ENCODE measurements around the gene MCM3. TPM values are rescaled to one million over a fixed set of nuclear protein-coding genes. Genes with fewer than 3 reads are reported as not detected.

The MCM3 gene
- total RNA-seq, 2 experiments from 2014 or later = 180 to 182 TPM

- no peaks in the 10 kb centered on the region for H3K27me3 Mint-ChIP-seq
- no peak for DNase-seq
- no peak overlapping the region for H3K4me3 Mint-ChIP-seq
- POLR2A ChIA-PET = interaction anchor here (1.9 kb wide), 1 partner anchor 50 kb away, joined by 4 read pairs; the partner anchor contains the start of gene PAQR8
- ATAC-seq (ENCODE audit: low read depth) = no peak
- H3K27ac Mint-ChIP-seq = no peak overlapping the region
- H3K36me3 Mint-ChIP-seq = no peaks in the 10 kb centered on the region
- H3K9me3 Mint-ChIP-seq = no peaks in the 10 kb centered on the region
- H3K4me1 Mint-ChIP-seq = peaks cover 17% of the 10 kb centered on the region
These were observed 27.9 kb upstream of the MCM3 start for GRCh38 chr6:52312461-52312860.

GRCh38 chr6:52310932-52311331, 26.4 kb upstream of the MCM3 start:
- ATAC-seq (ENCODE audit: low read depth) = no peak
- POLR2A ChIA-PET = interaction anchor here (1.0 kb wide), 1 partner anchor 79 kb away, joined by 3 read pairs; no protein-coding TSS in a partner anchor
- no peak overlapping the region for H3K27ac Mint-ChIP-seq
- no peaks in the 10 kb centered on the region for H3K36me3 Mint-ChIP-seq
- no peaks in the 10 kb centered on the region for H3K9me3 Mint-ChIP-seq
- H3K4me3 Mint-ChIP-seq = no peak overlapping the region
- no peak for DNase-seq
- H3K4me1 Mint-ChIP-seq = peaks cover 27% of the 10 kb centered on the region
- no peaks in the 10 kb centered on the region for H3K27me3 Mint-ChIP-seq

GRCh38 chr6:52307900-52308372, 23.4 kb upstream of the MCM3 start:
- DNase-seq (no peak), ATAC-seq (ENCODE audit: low read depth) (peak; percentile 57)
- Mint-ChIP-seq H3K27ac (peak overlapping the region; percentile 91), H3K9me3 (no peaks in the 10 kb centered on the region), H3K36me3 (no peaks in the 10 kb centered on the region), H3K4me1 (peaks cover 42% of the 10 kb centered on the region), H3K27me3 (no peaks in the 10 kb centered on the region), H3K4me3 (peak overlapping the region; percentile 82)
- POLR2A ChIA-PET = interaction anchor here (0.6 to 5.1 kb wide), 9 partner anchors 8 to 87 kb away, joined by 3 to 29 read pairs (median 4); partner anchors contain the start of genes MCM3 and PAQR8

- H3K9me3 Mint-ChIP-seq = no peaks in the 10 kb centered on the region
- POLR2A ChIA-PET = interaction anchor here (0.6 to 5.1 kb wide), 8 partner anchors 9 to 88 kb away, joined by 3 to 29 read pairs (median 4); partner anchors contain the start of genes MCM3 and PAQR8
- peak; percentile 5 for ATAC-seq (ENCODE audit: low read depth)
- no peaks in the 10 kb centered on the region for H3K27me3 Mint-ChIP-seq
- H3K27ac Mint-ChIP-seq = peak overlapping the region; percentile 91
- peak overlapping the region; percentile 82 for H3K4me3 Mint-ChIP-seq
- H3K4me1 Mint-ChIP-seq = peaks cover 41% of the 10 kb centered on the region
- DNase-seq = no peak
- H3K36me3 Mint-ChIP-seq = no peaks in the 10 kb centered on the region
These were observed 22.7 kb upstream of the MCM3 start for GRCh38 chr6:52306972-52307870.

GRCh38 chr6:52305948-52306767, 21.6 kb upstream of the MCM3 start:
- DNase-seq (peak; percentile 36), ATAC-seq (ENCODE audit: low read depth) (no peak)

GRCh38 chr6:52305411-52305810, 20.9 kb upstream of the MCM3 start:
- ATAC-seq (ENCODE audit: low read depth) (no peak), DNase-seq (no peak)
- Mint-ChIP-seq H3K27ac (peak overlapping the region; percentile 81), H3K4me3 (peak overlapping the region; percentile 51), H3K36me3 (peaks cover 3% of the 10 kb centered on the region), H3K27me3 (no peaks in the 10 kb centered on the region), H3K4me1 (peaks cover 42% of the 10 kb centered on the region), H3K9me3 (peaks cover 1% of the 10 kb centered on the region)
- POLR2A ChIA-PET = interaction anchor here (1.1 to 5.1 kb wide), 5 partner anchors 16 to 92 kb away, joined by 3 to 29 read pairs (median 5); partner anchors contain the start of genes MCM3 and PAQR8

More at GRCh38 chr6:52305948-52306767, 21.6 kb upstream of the MCM3 start:
- peak overlapping the region; percentile 81 for H3K27ac Mint-ChIP-seq
- H3K36me3 Mint-ChIP-seq = peaks cover under 1% of the 10 kb centered on the region
- peak overlapping the region; percentile 51 for H3K4me3 Mint-ChIP-seq
- POLR2A ChIA-PET = interaction anchor here (1.1 to 5.1 kb wide), 4 partner anchors 17 to 91 kb away, joined by 3 to 29 read pairs (median 17); partner anchors contain the start of genes MCM3 and PAQR8
- H3K27me3 Mint-ChIP-seq = no peaks in the 10 kb centered on the region
- H3K9me3 Mint-ChIP-seq = no peaks in the 10 kb centered on the region
- peaks cover 42% of the 10 kb centered on the region for H3K4me1 Mint-ChIP-seq

GRCh38 chr6:52304983-52305390, 20.4 kb upstream of the MCM3 start:
- Mint-ChIP-seq H3K27ac (peak overlapping the region; percentile 81), H3K27me3 (no peaks in the 10 kb centered on the region), H3K36me3 (peaks cover 3% of the 10 kb centered on the region), H3K4me3 (peak overlapping the region; percentile 51), H3K4me1 (peaks cover 40% of the 10 kb centered on the region), H3K9me3 (peaks cover 1% of the 10 kb centered on the region)
- POLR2A ChIA-PET = interaction anchor here (1.1 to 5.1 kb wide), 5 partner anchors 15 to 92 kb away, joined by 3 to 29 read pairs (median 5); partner anchors contain the start of genes MCM3 and PAQR8
- DNase-seq (no peak), ATAC-seq (ENCODE audit: low read depth) (peak; percentile 21)

- Mint-ChIP-seq H3K36me3 (peaks cover 3% of the 10 kb centered on the region), H3K9me3 (peaks cover 1% of the 10 kb centered on the region), H3K4me3 (no peak overlapping the region), H3K4me1 (peaks cover 38% of the 10 kb centered on the region), H3K27me3 (no peaks in the 10 kb centered on the region), H3K27ac (peak overlapping the region; percentile 57)
- POLR2A ChIA-PET = interaction anchor here (0.6 to 2.9 kb wide), 2 partner anchors 31 to 59 kb away, joined by 3 to 15 read pairs; partner anchors contain the start of gene PAQR8
- no peak for ATAC-seq (ENCODE audit: low read depth)
- DNase-seq = no peak
These were observed 18.6 kb upstream of the MCM3 start for GRCh38 chr6:52303178-52303577.

GRCh38 chr6:52301326-52301725, 16.8 kb upstream of the MCM3 start:
- Mint-ChIP-seq H3K4me3 (no peak overlapping the region), H3K27me3 (no peaks in the 10 kb centered on the region), H3K9me3 (peaks cover 3% of the 10 kb centered on the region), H3K36me3 (peaks cover 5% of the 10 kb centered on the region), H3K27ac (peak overlapping the region; percentile 17), H3K4me1 (peaks cover 34% of the 10 kb centered on the region)
- ATAC-seq (ENCODE audit: low read depth) (no peak), DNase-seq (no peak)
- POLR2A ChIA-PET = no interaction called here

- POLR2A ChIA-PET = no interaction called here
- no peak overlapping the region for H3K4me3 Mint-ChIP-seq
- ATAC-seq (ENCODE audit: low read depth) (no peak), DNase-seq (no peak)
- H3K9me3 Mint-ChIP-seq = peaks cover 3% of the 10 kb centered on the region
- no peaks in the 10 kb centered on the region for H3K27me3 Mint-ChIP-seq
- H3K27ac Mint-ChIP-seq = no peak overlapping the region
- peaks cover 26% of the 10 kb centered on the region for H3K4me1 Mint-ChIP-seq
- H3K36me3 Mint-ChIP-seq = peaks cover 7% of the 10 kb centered on the region
These were observed 16.0 kb upstream of the MCM3 start for GRCh38 chr6:52300489-52300931.

GRCh38 chr6:52299653-52300052, 15.1 kb upstream of the MCM3 start:
- DNase-seq (no peak), ATAC-seq (ENCODE audit: low read depth) (no peak)
- peaks cover 7% of the 10 kb centered on the region for H3K36me3 Mint-ChIP-seq
- H3K27me3 Mint-ChIP-seq = no peaks in the 10 kb centered on the region
- POLR2A ChIA-PET = interaction anchor here (1.1 kb wide), 1 partner anchor 62 kb away, joined by 5 read pairs; the partner anchor contains the start of gene PAQR8
- no peak overlapping the region for H3K27ac Mint-ChIP-seq
- peaks cover 3% of the 10 kb centered on the region for H3K9me3 Mint-ChIP-seq
- H3K4me1 Mint-ChIP-seq = peaks cover 19% of the 10 kb centered on the region
- no peak overlapping the region for H3K4me3 Mint-ChIP-seq

- no peak overlapping the region for H3K27ac Mint-ChIP-seq
- peaks cover 13% of the 10 kb centered on the region for H3K4me1 Mint-ChIP-seq
- POLR2A ChIA-PET = no interaction called here
- peaks cover 7% of the 10 kb centered on the region for H3K36me3 Mint-ChIP-seq
- no peak for DNase-seq
- no peaks in the 10 kb centered on the region for H3K27me3 Mint-ChIP-seq
- no peak overlapping the region for H3K4me3 Mint-ChIP-seq
- no peak for ATAC-seq (ENCODE audit: low read depth)
- peaks cover 3% of the 10 kb centered on the region for H3K9me3 Mint-ChIP-seq
These were observed 12.9 kb upstream of the MCM3 start for GRCh38 chr6:52297433-52297832.
